Measurements from ENCODE around the gene CREM.

DNA sequence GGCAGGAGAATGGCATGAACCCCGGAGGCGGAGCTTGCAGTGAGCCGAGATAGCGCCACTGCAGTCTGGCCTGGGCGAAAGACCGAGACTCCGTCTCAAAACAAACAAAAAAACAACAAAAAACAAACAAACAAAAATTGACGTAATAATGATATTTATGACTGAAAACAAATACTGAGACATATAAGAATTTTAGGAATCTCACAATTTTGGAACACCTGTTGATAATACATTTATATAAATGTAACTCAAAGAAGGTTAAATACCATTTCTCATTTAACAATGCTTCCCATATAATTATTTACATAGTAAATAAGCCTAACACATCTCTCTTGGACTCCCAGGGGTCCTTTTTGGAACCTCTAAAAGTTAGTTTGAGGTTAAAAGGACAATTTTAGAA lies 107.4 kb downstream of the CREM start:
- TF ChIP-seq CTCF (IDR thresholded peaks at IDR 0.05): no peak
- TF ChIP-seq POLR2A (IDR thresholded peaks at IDR 0.05): no peak
- TF ChIP-seq EP300 (IDR thresholded peaks at IDR 0.05): no peak
